Right cardiac atrium (tissue), 5 donors: Measurements from ENCODE around the gene GPN1. TPM values are rescaled to one million over a fixed set of nuclear protein-coding genes. Genes with fewer than 3 reads are reported as not detected.
"Not testable (repeated sequence)": the region's sequence is repeated elsewhere in the genome, so short reads cannot be mapped to it uniquely, and the experiment has no call there.

Source experiments
- ATAC-seq, 2 donors: fragments of 200-7000 bp; cut with Tn5 transposase; one replicate each; pipeline versions ENCODE4 v1.8.0 to v1.9.1; 2020; ENCODE audit warnings: moderate library complexity in 2 of 2, mild to moderate bottlenecking in 1 of 2
- DNase-seq, 3 donors: peaks; one replicate each; pipeline ENCODE4 v3.0.0-alpha.2; 2020
- H3K27ac ChIP-seq: one replicate; pipeline ENCODE4 v1.5.1; 2013; ENCODE audit warnings: mild to moderate bottlenecking, low read length, control low read depth, moderate library complexity
- H3K27me3 ChIP-seq: one replicate; pipeline ENCODE4 v1.6.1; 2013; ENCODE audit not compliant: control insufficient read depth, insufficient read depth
- H3K4me1 ChIP-seq: one replicate; pipeline ENCODE4 v1.6.1; 2013; ENCODE audit warnings: low read length; ENCODE audit not compliant: control insufficient read depth, insufficient read depth
- H3K4me3 ChIP-seq: one replicate; pipeline ENCODE4 v1.5.1; 2013; ENCODE audit warnings: low read length, control low read depth
- H3K9me3 ChIP-seq: one replicate; pipeline ENCODE4 v1.6.1; 2013; ENCODE audit warnings: low read length; ENCODE audit not compliant: control insufficient read depth
- WGBS: extraction: QIAGEN DNeasy Blood & Tissue Kit; methylation state at CpG from one replicate; pipeline ENCODE4 v1.1.7; 2013; 5-methylcytosine and 5-hydroxymethylcytosine counted together
- intact Hi-C, 4 donors: fragments of 100-400 bp; cut with DNase I; formaldehyde crosslinking; loops; one replicate each; pipeline versions ENCODE4 v1.11.0 to v1.14.0; 2022 to 2023
- polyA plus RNA-seq: library from polyadenylated mRNA; stranded (reverse); fragments of 200-250 nt; gene quantifications from one replicate; pipeline ENCODE4 v1.2.3, GENCODE V29; 2013
- total RNA-seq, 4 donors: library from RNA; stranded (reverse); fragmentation: NEBNext Ultra II Directional; extraction: Animal tissue kit (Norgen Biotek cat#: 25700); gene quantifications; one replicate each; pipeline ENCODE4 v1.2.1, GENCODE V29; 2021
- donor health status: healthy with polysubstance abuse.
- donor health status: DM: no; HTN: yes; CAD: no.
- donor health status: DM: no; HTN: no; CAD: no.
- donor health status: DM: no; HTN: yes; CAD: no; lungs with severe emphysema.
- donor health status: DM: yes; HTN: yes; CAD: no.

Gene GPN1
- total and polyA plus RNA-seq, 5 donors = 15.5 to 21.8 (median 17.8) TPM

DNA sequence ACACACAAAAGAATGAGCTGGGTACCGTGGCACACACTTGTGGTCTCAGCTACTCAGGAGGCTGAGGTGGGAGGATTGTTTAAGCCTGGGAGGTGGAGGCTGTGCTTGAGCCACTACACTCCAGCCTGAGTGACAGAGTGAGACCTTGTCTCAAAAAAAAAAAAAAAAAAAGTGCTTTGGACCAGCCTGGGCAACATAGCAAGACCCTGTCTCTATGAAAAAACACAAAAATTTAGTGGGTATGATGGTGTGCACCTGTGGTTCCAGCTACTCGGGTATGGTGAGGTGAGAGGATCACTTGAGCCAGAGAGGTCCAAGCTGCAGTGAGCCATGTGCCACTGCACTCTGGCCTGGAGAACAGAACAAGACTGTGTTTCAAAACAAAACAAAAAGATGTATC lies 35.6 kb upstream of the GPN1 start:
- no peaks in the 10 kb centered on the region for H3K9me3 ChIP-seq
- H3K27ac ChIP-seq = no peak overlapping the region
- no peaks in the 10 kb centered on the region for H3K4me1 ChIP-seq
- intact Hi-C loops = no loop called here
- ATAC-seq (no peak), DNase-seq (no peak)
- 98% methylated on average over 2 of the region's 2 CpGs for WGBS
- no peak overlapping the region for H3K4me3 ChIP-seq
- H3K27me3 ChIP-seq = no peaks in the 10 kb centered on the region

- H3K9me3 ChIP-seq, H3K27ac ChIP-seq, ATAC-seq, H3K4me3 ChIP-seq, intact Hi-C loops, H3K27me3 ChIP-seq, DNase-seq, H3K4me1 ChIP-seq: not testable (repeated sequence)
- WGBS = 97% methylated on average over 45 of the region's 45 CpGs
Measured at GRCh38 chr2:27594020-27594703, 34.7 kb upstream of the GPN1 start.

- H3K9me3 ChIP-seq, H3K4me3 ChIP-seq, ATAC-seq, DNase-seq, H3K27ac ChIP-seq, intact Hi-C loops, H3K27me3 ChIP-seq, H3K4me1 ChIP-seq: not testable (repeated sequence)
- 98% methylated on average over 9 of the region's 9 CpGs for WGBS
Measured at GRCh38 chr2:27595412-27595811, 33.4 kb upstream of the GPN1 start.

DNA sequence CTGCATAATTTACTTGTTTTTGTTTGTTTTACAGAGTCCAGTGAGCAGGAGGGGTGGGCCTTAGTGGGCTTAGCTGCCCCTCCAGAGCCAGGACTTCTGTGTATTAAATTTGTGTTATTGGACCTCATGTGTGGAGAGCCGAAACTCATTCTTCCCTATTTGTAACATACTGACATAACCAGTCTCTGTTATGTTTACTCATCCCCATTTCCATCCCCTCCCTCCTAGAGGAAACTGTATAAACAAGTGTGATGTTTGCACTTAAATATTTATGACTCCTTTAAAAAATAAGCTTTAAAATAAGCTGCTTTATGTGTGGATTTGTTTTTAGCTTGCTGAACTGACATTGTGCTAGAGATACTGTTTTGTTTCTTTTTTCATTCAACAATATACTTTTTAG lies 32.2 kb upstream of the GPN1 start:
- DNase-seq = no peak
- no peak for ATAC-seq
- intact Hi-C loops = no loop called here
- Histone ChIP-seq H3K4me1 (no peaks in the 10 kb centered on the region), H3K27me3 (no peaks in the 10 kb centered on the region), H3K27ac (no peak overlapping the region), H3K9me3 (no peaks in the 10 kb centered on the region), H3K4me3 (no peak overlapping the region)
- 96% methylated on average over 1 of the region's 1 CpG for WGBS

GRCh38 chr2:27606611-27607010 lies 22.2 kb upstream of the GPN1 start:
- no peak overlapping the region for H3K27ac ChIP-seq
- H3K4me1 ChIP-seq = no peaks in the 10 kb centered on the region
- no peak for DNase-seq
- intact Hi-C loops = no loop called here
- WGBS = 81% methylated on average over 2 of the region's 2 CpGs
- no peak for ATAC-seq
- H3K27me3 ChIP-seq = no peaks in the 10 kb centered on the region
- H3K9me3 ChIP-seq = no peaks in the 10 kb centered on the region
- H3K4me3 ChIP-seq = no peak overlapping the region

GRCh38 chr2:27613985-27614384 lies 14.9 kb upstream of the GPN1 start:
- no peaks in the 10 kb centered on the region for H3K4me1 ChIP-seq
- intact Hi-C loops = no loop called here
- H3K4me3 ChIP-seq = no peak overlapping the region
- ATAC-seq = no peak
- no peaks in the 10 kb centered on the region for H3K27me3 ChIP-seq
- no peak for DNase-seq
- H3K27ac ChIP-seq = no peak overlapping the region
- no peaks in the 10 kb centered on the region for H3K9me3 ChIP-seq
- WGBS = 95% methylated on average over 2 of the region's 2 CpGs

DNA sequence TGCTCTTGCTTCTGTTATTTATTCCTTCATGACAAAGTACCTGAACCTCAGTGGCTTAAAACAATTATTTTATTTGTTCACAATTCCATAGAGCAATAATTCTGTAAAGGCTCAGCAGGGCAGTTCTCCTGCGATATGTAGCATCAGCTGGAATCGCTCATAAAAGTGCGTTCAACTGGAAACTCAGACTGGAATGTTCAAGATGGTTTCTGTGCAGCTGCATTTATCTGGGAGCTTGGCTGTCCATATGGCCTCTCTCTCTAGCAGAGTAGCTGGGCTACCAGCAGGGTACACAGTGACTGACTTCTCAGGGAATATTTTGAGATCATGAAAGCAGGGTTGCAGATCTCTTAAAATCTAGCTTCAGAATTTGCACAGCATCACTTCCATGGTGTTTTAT lies 13.5 kb upstream of the GPN1 start:
- no peak overlapping the region for H3K27ac ChIP-seq
- no peaks in the 10 kb centered on the region for H3K4me1 ChIP-seq
- no peaks in the 10 kb centered on the region for H3K9me3 ChIP-seq
- H3K4me3 ChIP-seq = no peak overlapping the region
- WGBS = 99% methylated on average over 3 of the region's 3 CpGs
- H3K27me3 ChIP-seq = no peaks in the 10 kb centered on the region
- ATAC-seq = no peak
- intact Hi-C loops = no loop called here
- no peak for DNase-seq

DNA sequence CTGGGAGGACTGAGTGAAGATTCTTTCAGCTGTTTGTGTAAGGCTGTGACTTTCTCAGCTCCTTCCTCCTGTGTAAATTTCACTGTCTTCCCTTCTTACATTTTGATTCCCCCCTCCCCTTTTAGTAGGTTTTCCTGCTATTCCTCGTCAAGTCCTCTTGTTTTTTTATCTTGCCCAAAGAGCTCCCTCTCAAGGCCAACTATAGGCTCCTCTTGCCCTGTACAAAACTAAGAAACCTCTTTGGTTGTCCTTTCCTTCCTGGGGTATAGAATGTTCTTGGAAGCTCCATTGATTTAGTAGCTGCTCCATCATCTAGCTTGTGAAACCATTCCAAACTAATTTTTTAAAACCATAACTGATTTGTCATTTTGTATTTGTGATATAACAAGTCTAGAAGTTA lies 7.3 kb upstream of the GPN1 start:
- H3K4me3 ChIP-seq = no peak overlapping the region
- intact Hi-C loops = no loop called here
- 62% methylated on average over 1 of the region's 1 CpG for WGBS
- no peaks in the 10 kb centered on the region for H3K4me1 ChIP-seq
- no peaks in the 10 kb centered on the region for H3K27me3 ChIP-seq
- H3K27ac ChIP-seq = no peak overlapping the region
- H3K9me3 ChIP-seq = no peaks in the 10 kb centered on the region
- ATAC-seq = no peak
- no peak for DNase-seq

- WGBS = 89% methylated on average over 3 of the region's 3 CpGs
- ATAC-seq (no peak), DNase-seq (no peak)
- Histone ChIP-seq H3K27ac (no peak overlapping the region), H3K27me3 (no peaks in the 10 kb centered on the region), H3K9me3 (no peaks in the 10 kb centered on the region), H3K4me3 (no peak overlapping the region), H3K4me1 (no peaks in the 10 kb centered on the region)
- intact Hi-C loops = no loop called here
Measured at GRCh38 chr2:27622921-27623384, 5.9 kb upstream of the GPN1 start.

GRCh38 chr2:27624943-27625342 lies 3.9 kb upstream of the GPN1 start:
- no peak overlapping the region for H3K4me3 ChIP-seq
- no peak overlapping the region for H3K27ac ChIP-seq
- no peaks in the 10 kb centered on the region for H3K27me3 ChIP-seq
- H3K4me1 ChIP-seq = peaks cover 3% of the 10 kb centered on the region
- no peak for DNase-seq
- no peak for ATAC-seq
- intact Hi-C loops = no loop called here
- no peaks in the 10 kb centered on the region for H3K9me3 ChIP-seq

- ATAC-seq, H3K27ac ChIP-seq, H3K27me3 ChIP-seq, H3K4me3 ChIP-seq, DNase-seq, H3K9me3 ChIP-seq, H3K4me1 ChIP-seq, intact Hi-C loops: not testable (repeated sequence)
- 89% methylated on average over 1 of the region's 1 CpG for WGBS
Measured at GRCh38 chr2:27626323-27626722, 2.5 kb upstream of the GPN1 start.

DNA sequence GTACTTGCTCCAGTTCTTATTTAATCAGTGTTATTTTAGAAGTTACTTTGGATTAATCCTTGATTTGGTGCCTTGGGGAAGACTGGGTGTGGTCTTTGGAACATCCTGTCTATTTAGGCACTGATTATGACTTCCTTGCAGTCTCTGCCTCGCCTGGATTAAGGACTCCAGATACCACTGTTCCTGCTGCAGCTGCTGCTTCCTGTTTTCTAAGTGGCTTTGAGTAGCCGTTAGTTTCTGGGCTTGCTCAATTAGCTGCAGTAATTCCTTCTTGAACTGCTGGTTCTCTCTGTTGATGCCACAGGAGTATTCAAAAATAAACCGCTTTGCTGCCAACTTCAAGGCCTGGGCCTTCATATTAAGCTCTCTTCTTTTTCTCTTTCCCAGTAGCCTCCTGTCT lies 1.9 kb upstream of the GPN1 start:
- DNase-seq, intact Hi-C loops, H3K27me3 ChIP-seq, H3K4me1 ChIP-seq, H3K9me3 ChIP-seq, H3K4me3 ChIP-seq: not testable (repeated sequence)
- WGBS = 54% methylated on average over 3 of the region's 3 CpGs
- peak; percentile 29 to 73 for ATAC-seq
- peak overlapping the region; percentile 23 for H3K27ac ChIP-seq
